ENCODE data around the gene NDUFA9.

Gene NDUFA9

DNA sequence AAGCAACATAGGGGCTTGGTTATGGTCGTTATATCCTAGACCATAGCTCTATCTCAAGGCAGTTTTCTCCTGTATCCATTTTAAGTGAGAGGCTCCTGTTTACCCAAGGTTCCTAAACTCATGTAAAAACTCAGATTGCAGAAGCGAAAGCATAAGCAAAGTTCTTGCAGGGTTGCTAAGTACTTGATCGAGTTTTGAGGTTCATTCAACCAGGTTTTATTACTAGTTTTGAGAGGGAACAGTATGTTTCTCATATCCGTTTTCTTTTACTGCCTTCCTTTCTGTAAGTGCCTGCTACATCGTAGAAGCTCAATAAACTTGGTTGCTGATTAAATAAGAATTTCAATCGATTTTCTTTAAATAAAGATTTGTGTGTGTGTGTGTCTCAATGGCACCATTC, 5.2 kb upstream of the NDUFA9 start:
- Histone ChIP-seq H3K27ac (ENCODE audit: low read length) (no peak overlapping the region), H3K4me1 (ENCODE audit: control insufficient read depth, low read depth, low read length) (peaks cover 3% of the 10 kb centered on the region), H3K27me3 (ENCODE audit: control insufficient read depth, insufficient read depth, low read length) (no peaks in the 10 kb centered on the region), H3K36me3 (ENCODE audit: control insufficient read depth, low read depth, low read length) (no peaks in the 10 kb centered on the region), H3K4me3 (ENCODE audit: low read length) (no peak overlapping the region), H3K9ac (ENCODE audit: low read length) (no peak overlapping the region), H3K9me3 (ENCODE audit: control insufficient read depth, low read depth, low read length) (no peaks in the 10 kb centered on the region)

DNA sequence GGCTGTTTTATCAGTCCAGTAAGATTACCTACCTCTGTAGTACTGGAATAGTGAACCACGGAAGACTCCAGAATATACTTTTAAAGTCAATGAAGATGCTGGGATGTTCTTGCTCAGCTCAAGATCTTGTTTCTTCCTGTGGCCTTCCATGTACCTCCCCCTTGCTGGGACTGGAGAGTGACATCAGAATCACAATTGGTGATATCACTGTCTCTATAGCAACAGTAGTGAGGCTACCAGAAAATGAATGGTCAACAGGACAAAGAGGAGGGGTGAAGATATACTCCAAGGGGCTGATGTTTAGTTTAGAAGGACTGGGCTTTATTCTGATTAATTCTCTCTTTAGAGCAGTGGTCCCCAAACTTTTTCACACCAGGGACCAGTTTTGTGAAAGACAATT, 3.9 kb upstream of the NDUFA9 start:
- H3K9me3 ChIP-seq (ENCODE audit: control insufficient read depth, low read depth, low read length): no peaks in the 10 kb centered on the region
- no peak overlapping the region for H3K4me3 ChIP-seq (ENCODE audit: low read length)
- H3K4me1 ChIP-seq (ENCODE audit: control insufficient read depth, low read depth, low read length): peaks cover 6% of the 10 kb centered on the region

DNA sequence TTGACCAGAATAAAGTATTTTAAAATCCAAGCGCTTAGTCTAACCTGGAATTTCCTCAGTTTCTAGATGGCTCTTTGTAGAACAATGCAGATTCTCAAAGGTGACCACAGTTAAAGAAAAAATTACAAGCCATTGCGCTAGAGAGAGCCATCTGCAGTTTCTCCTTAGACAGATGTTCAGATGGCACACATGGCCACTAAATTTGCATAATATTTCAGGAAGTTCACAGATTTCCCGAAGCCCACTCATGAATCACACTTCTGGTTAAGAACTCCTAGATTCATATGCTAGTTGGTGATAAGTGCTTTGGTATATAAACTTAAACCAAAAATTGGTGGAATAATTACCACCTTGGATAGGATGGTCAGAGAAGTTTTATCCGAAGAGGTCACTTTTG, 812 bp upstream of the NDUFA9 start:
- Histone ChIP-seq H3K4me3 (ENCODE audit: low read length) (peak overlapping the region; percentile 91), H3K27me3 (ENCODE audit: control insufficient read depth, insufficient read depth, low read length) (no peaks in the 10 kb centered on the region), H3K9me3 (ENCODE audit: control insufficient read depth, low read depth, low read length) (no peaks in the 10 kb centered on the region), H3K27ac (ENCODE audit: low read length) (peak overlapping the region; percentile 30), H3K36me3 (ENCODE audit: control insufficient read depth, low read depth, low read length) (no peaks in the 10 kb centered on the region), H3K9ac (ENCODE audit: low read length) (peak overlapping the region; percentile 90), H3K4me1 (ENCODE audit: control insufficient read depth, low read depth, low read length) (peaks cover 8% of the 10 kb centered on the region)

More for the DNA sequence above, 3.9 kb upstream of the NDUFA9 start:
- Histone ChIP-seq H3K27ac (ENCODE audit: low read length) (no peak overlapping the region), H3K36me3 (ENCODE audit: control insufficient read depth, low read depth, low read length) (no peaks in the 10 kb centered on the region), H3K9ac (ENCODE audit: low read length) (no peak overlapping the region), H3K27me3 (ENCODE audit: control insufficient read depth, insufficient read depth, low read length) (no peaks in the 10 kb centered on the region)

DNA sequence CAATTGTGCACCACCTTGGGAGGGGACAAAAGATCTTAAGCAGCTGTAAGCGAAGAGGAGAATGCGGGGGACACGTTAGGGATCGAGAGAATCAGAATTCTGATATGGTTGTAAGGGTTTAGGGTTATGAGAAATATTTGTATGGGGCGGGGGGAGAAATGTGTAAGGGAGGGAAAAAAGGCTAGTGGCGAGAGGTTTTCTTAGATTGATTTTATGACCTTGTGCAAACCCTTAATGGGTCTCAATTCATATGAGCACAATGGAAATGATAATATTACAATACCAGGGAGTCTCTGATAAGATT, 396 bp downstream of the NDUFA9 start:
- Histone ChIP-seq H3K9ac (ENCODE audit: low read length) (peak overlapping the region; percentile 90), H3K36me3 (ENCODE audit: control insufficient read depth, low read depth, low read length) (peaks cover 2% of the 10 kb centered on the region), H3K4me1 (ENCODE audit: control insufficient read depth, low read depth, low read length) (peaks cover 8% of the 10 kb centered on the region), H3K9me3 (ENCODE audit: control insufficient read depth, low read depth, low read length) (no peaks in the 10 kb centered on the region), H3K27me3 (ENCODE audit: control insufficient read depth, insufficient read depth, low read length) (no peaks in the 10 kb centered on the region), H3K27ac (ENCODE audit: low read length) (peak overlapping the region; percentile 31), H3K4me3 (ENCODE audit: low read length) (peak overlapping the region; percentile 91)

DNA sequence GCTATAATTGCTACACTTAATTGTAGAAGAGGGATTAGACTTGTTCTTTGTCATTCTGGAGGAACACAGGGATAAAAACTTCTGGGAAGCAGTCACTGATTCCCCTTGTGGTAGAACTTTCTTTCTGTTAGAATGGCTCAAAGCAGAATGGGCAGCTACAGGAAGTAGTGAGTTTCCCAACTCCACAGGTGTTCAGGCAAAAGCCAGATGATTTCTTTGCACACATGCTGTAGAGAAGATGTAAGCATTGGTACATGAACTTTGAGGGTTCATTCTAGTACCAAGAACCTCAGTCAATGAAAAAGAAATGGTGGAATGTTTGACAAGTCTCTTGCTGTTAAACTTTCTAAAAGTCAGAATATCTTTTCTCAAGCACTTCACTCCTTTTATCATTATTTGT, 4.3 kb downstream of the NDUFA9 start:
- no peaks in the 10 kb centered on the region for H3K9me3 ChIP-seq (ENCODE audit: control insufficient read depth, low read depth, low read length)

DNA sequence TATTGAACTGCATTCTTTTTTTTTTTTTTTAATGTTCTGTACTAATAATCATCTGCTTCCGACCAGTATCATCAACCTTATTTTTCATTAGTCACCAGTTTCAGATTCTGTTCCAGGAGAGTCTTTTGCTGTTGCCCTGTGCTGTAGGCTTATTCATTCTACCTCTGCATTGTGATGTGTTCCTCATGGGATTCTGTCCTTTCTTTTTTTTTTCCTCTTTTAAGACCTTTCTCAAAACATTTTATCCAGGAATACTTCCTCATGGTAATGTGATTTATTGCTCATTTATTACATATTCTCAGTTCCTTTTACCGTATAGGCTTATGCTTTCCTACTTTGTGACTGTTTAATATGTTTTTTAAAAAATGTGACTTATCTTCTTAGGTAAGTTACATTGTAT, 4.8 kb downstream of the NDUFA9 start:
- Histone ChIP-seq H3K4me3 (ENCODE audit: low read length) (no peak overlapping the region), H3K9me3 (ENCODE audit: control insufficient read depth, low read depth, low read length) (no peaks in the 10 kb centered on the region), H3K27ac (ENCODE audit: low read length) (no peak overlapping the region), H3K4me1 (ENCODE audit: control insufficient read depth, low read depth, low read length) (peaks cover 5% of the 10 kb centered on the region), H3K27me3 (ENCODE audit: control insufficient read depth, insufficient read depth, low read length) (no peaks in the 10 kb centered on the region), H3K36me3 (ENCODE audit: control insufficient read depth, low read depth, low read length) (peaks cover 37% of the 10 kb centered on the region), H3K9ac (ENCODE audit: low read length) (no peak overlapping the region)

More for the DNA sequence above, 4.3 kb downstream of the NDUFA9 start:
- H3K27me3 ChIP-seq (ENCODE audit: control insufficient read depth, insufficient read depth, low read length): no peaks in the 10 kb centered on the region
- no peak overlapping the region for H3K9ac ChIP-seq (ENCODE audit: low read length)
- H3K4me3 ChIP-seq (ENCODE audit: low read length): no peak overlapping the region
- H3K36me3 ChIP-seq (ENCODE audit: control insufficient read depth, low read depth, low read length): peaks cover 35% of the 10 kb centered on the region
- H3K4me1 ChIP-seq (ENCODE audit: control insufficient read depth, low read depth, low read length): peaks cover 5% of the 10 kb centered on the region
- H3K27ac ChIP-seq (ENCODE audit: low read length): no peak overlapping the region

DNA sequence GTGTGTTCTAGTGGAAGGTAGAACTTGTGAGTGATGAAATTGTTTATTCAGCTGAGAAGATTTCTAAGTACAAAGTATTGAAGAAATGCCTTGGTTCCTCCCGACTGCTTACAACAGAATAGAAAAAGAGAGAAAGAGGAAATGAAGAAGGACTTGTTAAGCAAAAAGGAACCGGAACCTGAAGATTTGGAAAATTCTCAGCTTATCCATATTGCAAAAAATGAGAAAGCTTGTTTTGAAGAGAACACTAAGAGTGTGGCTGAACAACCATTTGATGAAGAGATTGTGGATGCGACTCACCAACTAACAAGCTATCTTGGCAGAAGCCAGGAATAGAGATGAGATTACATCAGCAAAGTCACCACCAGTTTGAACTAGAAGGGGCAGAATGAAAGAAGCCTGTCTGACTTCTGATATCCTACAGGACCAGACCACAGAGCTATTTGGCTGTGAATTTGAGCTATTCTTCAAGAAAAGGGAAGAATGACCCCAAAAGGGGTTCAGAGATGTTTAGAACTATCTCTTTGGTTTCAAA, 15.1 kb downstream of the NDUFA9 start:
- no peak overlapping the region for H3K4me3 ChIP-seq (ENCODE audit: low read length)
- H3K27me3 ChIP-seq (ENCODE audit: control insufficient read depth, insufficient read depth, low read length): no peaks in the 10 kb centered on the region
- peaks cover 82% of the 10 kb centered on the region for H3K36me3 ChIP-seq (ENCODE audit: control insufficient read depth, low read depth, low read length)
- no peak overlapping the region for H3K27ac ChIP-seq (ENCODE audit: low read length)
- no peaks in the 10 kb centered on the region for H3K4me1 ChIP-seq (ENCODE audit: control insufficient read depth, low read depth, low read length)
- H3K9ac ChIP-seq (ENCODE audit: low read length): no peak overlapping the region
- H3K9me3 ChIP-seq (ENCODE audit: control insufficient read depth, low read depth, low read length): no peaks in the 10 kb centered on the region

DNA sequence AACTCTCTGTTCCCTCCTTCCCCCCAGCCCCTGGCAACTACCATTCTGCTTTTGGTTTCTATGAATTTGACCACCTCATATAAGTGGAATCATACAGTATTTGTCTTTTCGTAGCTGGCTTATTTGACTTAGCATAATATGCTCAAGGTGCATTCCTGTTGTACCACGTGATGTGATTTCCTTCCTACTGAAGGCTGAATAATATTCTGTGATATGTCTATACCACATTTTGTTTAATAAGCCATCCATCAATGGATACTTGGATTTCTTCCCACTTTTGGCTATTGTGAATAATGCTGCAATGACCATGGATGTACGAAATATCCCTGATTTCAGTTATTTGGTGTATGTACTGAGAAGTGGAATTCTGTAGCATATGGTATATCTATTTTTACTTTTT, 16.3 kb downstream of the NDUFA9 start:
- Histone ChIP-seq H3K9ac (ENCODE audit: low read length) (no peak overlapping the region), H3K4me3 (ENCODE audit: low read length) (no peak overlapping the region), H3K36me3 (ENCODE audit: control insufficient read depth, low read depth, low read length) (peaks cover 82% of the 10 kb centered on the region), H3K9me3 (ENCODE audit: control insufficient read depth, low read depth, low read length) (no peaks in the 10 kb centered on the region), H3K4me1 (ENCODE audit: control insufficient read depth, low read depth, low read length) (no peaks in the 10 kb centered on the region), H3K27me3 (ENCODE audit: control insufficient read depth, insufficient read depth, low read length) (no peaks in the 10 kb centered on the region), H3K27ac (ENCODE audit: low read length) (no peak overlapping the region)

DNA sequence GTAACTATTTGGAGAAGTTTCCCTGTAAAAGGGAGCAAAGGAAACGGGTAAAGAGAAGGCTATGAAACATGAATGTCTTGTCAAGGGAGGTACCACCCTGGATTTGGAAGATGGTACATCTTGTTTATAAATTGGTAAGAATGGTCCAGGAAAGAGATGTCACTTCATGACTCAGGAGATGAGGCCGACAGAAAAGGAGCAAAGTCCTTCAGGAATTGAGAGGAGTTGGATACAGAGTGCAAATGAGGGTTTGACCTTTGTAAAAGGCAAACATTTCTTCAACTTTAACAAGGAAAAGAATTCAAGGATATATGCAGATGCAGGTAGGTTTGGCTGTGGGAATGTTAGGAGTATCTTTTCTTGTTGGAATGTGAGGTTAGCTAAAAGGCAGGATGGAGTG, 30.8 kb downstream of the NDUFA9 start:
- Histone ChIP-seq H3K36me3 (ENCODE audit: control insufficient read depth, low read depth, low read length) (peaks cover 28% of the 10 kb centered on the region), H3K9me3 (ENCODE audit: control insufficient read depth, low read depth, low read length) (no peaks in the 10 kb centered on the region), H3K4me1 (ENCODE audit: control insufficient read depth, low read depth, low read length) (no peaks in the 10 kb centered on the region), H3K27ac (ENCODE audit: low read length) (no peak overlapping the region), H3K9ac (ENCODE audit: low read length) (no peak overlapping the region), H3K27me3 (ENCODE audit: control insufficient read depth, insufficient read depth, low read length) (no peaks in the 10 kb centered on the region), H3K4me3 (ENCODE audit: low read length) (no peak overlapping the region)

DNA sequence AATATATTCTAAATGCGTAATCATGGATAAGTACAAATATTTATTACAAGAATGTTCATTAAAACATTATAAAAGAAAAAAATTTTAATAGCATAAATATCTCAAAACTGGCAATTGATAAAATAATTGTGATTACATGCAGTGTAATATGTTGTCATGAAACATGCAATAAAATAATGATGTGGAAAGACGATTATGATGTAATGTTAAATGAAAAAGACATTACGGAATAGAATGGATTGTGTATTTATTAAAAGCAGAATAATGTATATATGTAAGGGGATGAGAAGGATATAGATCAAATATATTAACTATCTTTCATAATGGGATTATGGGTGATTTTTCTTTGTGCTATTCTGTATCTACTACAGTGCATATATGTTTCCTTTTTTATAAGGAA, 32.8 kb downstream of the NDUFA9 start:
- Histone ChIP-seq H3K27me3 (ENCODE audit: control insufficient read depth, insufficient read depth, low read length) (no peaks in the 10 kb centered on the region), H3K4me1 (ENCODE audit: control insufficient read depth, low read depth, low read length) (no peaks in the 10 kb centered on the region), H3K36me3 (ENCODE audit: control insufficient read depth, low read depth, low read length) (peaks cover 43% of the 10 kb centered on the region), H3K9me3 (ENCODE audit: control insufficient read depth, low read depth, low read length) (no peaks in the 10 kb centered on the region), H3K4me3 (ENCODE audit: low read length) (no peak overlapping the region), H3K27ac (ENCODE audit: low read length) (no peak overlapping the region), H3K9ac (ENCODE audit: low read length) (no peak overlapping the region)

DNA sequence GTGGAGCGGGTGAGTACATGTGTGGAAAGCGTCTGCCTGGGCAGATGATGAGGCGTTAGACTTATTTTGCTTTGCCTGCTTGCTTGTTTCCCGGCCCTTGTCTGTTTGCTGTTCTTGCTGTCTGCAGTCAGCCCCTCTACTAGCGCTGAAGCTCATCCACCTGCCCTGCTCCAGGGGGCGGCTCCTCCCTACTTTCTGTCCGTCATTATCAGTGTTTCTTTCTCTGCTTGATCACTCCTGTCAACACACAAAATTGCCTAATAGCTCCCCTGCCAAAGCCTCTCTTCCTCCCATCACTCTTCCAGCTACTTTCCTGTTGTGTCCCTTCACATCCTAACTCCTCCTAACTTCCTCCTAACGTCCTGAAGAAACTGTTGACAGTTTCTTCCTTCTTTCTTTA, 36.4 kb downstream of the NDUFA9 start:
- H3K9ac ChIP-seq (ENCODE audit: low read length): no peak overlapping the region
- peaks cover 54% of the 10 kb centered on the region for H3K36me3 ChIP-seq (ENCODE audit: control insufficient read depth, low read depth, low read length)
- H3K27me3 ChIP-seq (ENCODE audit: control insufficient read depth, insufficient read depth, low read length): no peaks in the 10 kb centered on the region
- H3K27ac ChIP-seq (ENCODE audit: low read length): no peak overlapping the region
- H3K4me1 ChIP-seq (ENCODE audit: control insufficient read depth, low read depth, low read length): no peaks in the 10 kb centered on the region
- no peak overlapping the region for H3K4me3 ChIP-seq (ENCODE audit: low read length)
- no peaks in the 10 kb centered on the region for H3K9me3 ChIP-seq (ENCODE audit: control insufficient read depth, low read depth, low read length)

DNA sequence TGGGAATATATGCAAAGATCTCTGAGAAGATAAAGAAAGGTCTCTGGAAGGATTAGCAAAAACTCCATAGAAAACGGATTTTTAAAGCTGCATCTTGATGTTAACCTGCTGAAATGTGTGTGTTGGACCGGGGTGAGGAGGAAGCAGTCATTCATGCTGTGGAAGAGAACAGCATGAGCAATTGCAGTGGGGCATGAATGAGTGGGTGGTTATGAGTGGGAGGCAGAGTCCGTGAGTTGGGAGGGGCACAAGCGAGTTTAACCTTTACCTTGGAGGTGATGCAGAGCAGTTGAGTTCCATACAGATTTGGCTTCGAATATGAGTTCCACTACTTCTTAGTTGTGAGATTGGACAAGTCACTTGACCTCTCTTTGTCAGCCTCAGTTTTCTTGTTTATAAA, 41.8 kb downstream of the NDUFA9 start:
- Histone ChIP-seq H3K4me3 (ENCODE audit: low read length) (no peak overlapping the region), H3K4me1 (ENCODE audit: control insufficient read depth, low read depth, low read length) (no peaks in the 10 kb centered on the region), H3K9me3 (ENCODE audit: control insufficient read depth, low read depth, low read length) (no peaks in the 10 kb centered on the region), H3K27me3 (ENCODE audit: control insufficient read depth, insufficient read depth, low read length) (no peaks in the 10 kb centered on the region), H3K27ac (ENCODE audit: low read length) (no peak overlapping the region), H3K36me3 (ENCODE audit: control insufficient read depth, low read depth, low read length) (peaks cover 17% of the 10 kb centered on the region), H3K9ac (ENCODE audit: low read length) (no peak overlapping the region)

All from iPS-18a (cell line).